HEK293 (cell line): Measurements from ENCODE around the gene GPR89A.
"Not testable (repeated sequence)": the region's sequence is repeated elsewhere in the genome, so short reads cannot be mapped to it uniquely, and the experiment has no call there.

Experiments
- CTCF ChIP-seq: fragments of 450-650 bp; formaldehyde crosslinking; IDR thresholded peaks from 2 replicates; pipeline ENCODE4 v1.5.1; 2016; ENCODE audit warnings: missing biosample characterization, missing genetic modification characterization
- GLIS1 ChIP-seq: fragments of 450-650 bp; formaldehyde crosslinking; IDR thresholded peaks from 2 replicates; pipeline ENCODE4 v1.5.1; 2016; ENCODE audit warnings: missing biosample characterization, missing genetic modification characterization
- REST ChIP-seq: fragments of 450-650 bp; formaldehyde crosslinking; IDR thresholded peaks from 2 replicates; pipeline ENCODE4 v1.5.1; 2016; ENCODE audit warnings: missing biosample characterization, missing genetic modification characterization
- ZBTB11 ChIP-seq: fragments of 450-650 bp; formaldehyde crosslinking; conservative IDR thresholded peaks from 2 replicates; pipeline ENCODE4 v1.5.1; 2016; ENCODE audit warnings: low read depth, missing biosample characterization, missing genetic modification characterization
- ZBTB7A ChIP-seq: fragments of 450-650 bp; formaldehyde crosslinking; IDR thresholded peaks from 2 replicates; pipeline ENCODE4 v1.5.1; 2016; ENCODE audit warnings: low read depth, missing biosample characterization, missing genetic modification characterization
- ZFP37 ChIP-seq: fragments of 450-650 bp; formaldehyde crosslinking; IDR thresholded peaks from 2 replicates; pipeline ENCODE4 v1.5.1; 2016; ENCODE audit warnings: missing biosample characterization, missing genetic modification characterization
- ZNF155 ChIP-seq: fragments of 450-650 bp; formaldehyde crosslinking; IDR thresholded peaks from 2 replicates; pipeline ENCODE4 v1.5.1; 2016; ENCODE audit warnings: missing biosample characterization, missing genetic modification characterization
- ZNF274 ChIP-seq, 2 experiments: fragments of 200-500 bp in 1 of 2; fragments of 450-650 bp in 1 of 2; sonication (Bioruptor generic) in 1 of 2; formaldehyde crosslinking in 1 of 2; IDR thresholded peaks; 2 replicates each; pipeline versions ENCODE4 v1.5.1 to v1.6.1; 2014 to 2016; ENCODE audit warnings: borderline replicate concordance in 1 of 2, inconsistent platforms in 1 of 2, low read length in 1 of 2, missing biosample characterization in 1 of 2, missing genetic modification characterization in 1 of 2
- ZNF302 ChIP-seq: fragments of 450-650 bp; formaldehyde crosslinking; IDR thresholded peaks from 2 replicates; pipeline ENCODE4 v1.5.1; 2016; ENCODE audit warnings: missing biosample characterization, missing genetic modification characterization, low read depth
- ZNF518A ChIP-seq: fragments of 450-650 bp; formaldehyde crosslinking; conservative IDR thresholded peaks from 2 replicates; pipeline ENCODE4 v1.5.1; 2016; ENCODE audit warnings: low read depth, missing biosample characterization, missing genetic modification characterization
- ZNF580 ChIP-seq: fragments of 450-650 bp; formaldehyde crosslinking; IDR thresholded peaks from 2 replicates; pipeline ENCODE4 v1.5.1; 2016; ENCODE audit warnings: missing biosample characterization, missing genetic modification characterization
- ZNF585B ChIP-seq: fragments of 450-650 bp; formaldehyde crosslinking; IDR thresholded peaks from 2 replicates; pipeline ENCODE4 v1.5.1; 2016; ENCODE audit warnings: missing biosample characterization, missing genetic modification characterization
- ZNF692 ChIP-seq: fragments of 450-650 bp; formaldehyde crosslinking; IDR thresholded peaks from 2 replicates; pipeline ENCODE4 v1.5.1; 2016; ENCODE audit warnings: missing biosample characterization, missing genetic modification characterization

- not testable (repeated sequence) for TF ChIP-seq ZBTB7A; ZNF692 (tag by site-specific recombination); CTCF (tag by site-specific recombination); GLIS1; ZNF274 (IDR thresholded peaks at IDR 0.05; ENCODE audit: low read length); ZNF274 (tag by site-specific recombination; IDR thresholded peaks at IDR 0.05; ENCODE audit: borderline replicate concordance); REST (tag by site-specific recombination); ZBTB11 (tag by site-specific recombination); ZNF518A; ZNF155 (tag by site-specific recombination); ZNF302 (tag by site-specific recombination); ZNF580 (tag by site-specific recombination); ZNF585B; ZFP37 (tag by site-specific recombination)
Observed at GRCh38 chr1:145596236-145596635, 11.6 kb upstream of the GPR89A start.
